BE2C (cell line): ENCODE measurements around the gene PDZD8.

ENCODE experiments used
- DNase-seq: peaks from one replicate; pipeline ENCODE4 v3.0.0-alpha.2; 2020
- H3K27me3 ChIP-seq: fragments of 250-450 bp; sonication (Bioruptor Pico); 2 replicates; pipeline ENCODE4 v1.5.1; 2020; ENCODE audit warnings: mild to moderate bottlenecking
- H3K36me3 ChIP-seq: fragments of 250-450 bp; sonication (Bioruptor Pico); 2 replicates; pipeline ENCODE4 v1.5.1; 2020; ENCODE audit warnings: mild to moderate bottlenecking
- H3K4me1 ChIP-seq: fragments of 250-450 bp; sonication (Bioruptor Pico); 2 replicates; pipeline ENCODE4 v1.5.1; 2020
- H3K4me3 ChIP-seq: 2 replicates; pipeline ENCODE4 v1.5.1; 2011; ENCODE audit warnings: low read depth, low read length
- H3K9me3 ChIP-seq: fragments of 250-450 bp; sonication (Bioruptor Pico); 2 replicates; pipeline ENCODE4 v1.5.1; 2020
- TF ChIP-seq, protein P1 (sequence below): IDR thresholded peaks from 2 replicates; pipeline ENCODE4 v1.5.1; 2012; ENCODE audit warnings: mild to moderate bottlenecking, low read depth, low read length

PDZD8 gene

DNA sequence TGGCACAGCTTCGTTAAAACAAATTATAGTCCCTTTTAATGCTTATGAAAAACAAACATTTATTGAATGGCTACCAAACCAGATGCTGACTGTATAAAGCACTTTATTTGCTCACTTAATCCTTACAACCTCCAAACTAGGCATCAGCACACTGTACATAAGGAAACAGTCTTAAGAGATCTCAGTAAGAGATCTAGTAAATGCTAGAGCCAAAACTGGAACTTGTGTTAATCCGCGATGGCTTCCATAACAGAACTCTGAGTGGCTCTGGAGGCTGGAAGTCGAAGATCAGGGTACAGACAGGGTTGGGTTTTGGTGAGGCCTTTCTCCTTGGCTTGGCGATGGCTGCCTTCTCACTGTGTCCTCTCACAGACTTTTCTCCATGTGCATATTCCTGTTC, 27.0 kb downstream of the PDZD8 start:
- no peaks in the 10 kb centered on the region for H3K27me3 ChIP-seq
- no peak for DNase-seq
- H3K9me3 ChIP-seq = no peaks in the 10 kb centered on the region
- H3K36me3 ChIP-seq = no peaks in the 10 kb centered on the region
- no peak overlapping the region for H3K4me3 ChIP-seq
- no peaks in the 10 kb centered on the region; the same call in 1 of the 2 replicates for H3K4me1 ChIP-seq
- TF ChIP-seq, protein P1, sequence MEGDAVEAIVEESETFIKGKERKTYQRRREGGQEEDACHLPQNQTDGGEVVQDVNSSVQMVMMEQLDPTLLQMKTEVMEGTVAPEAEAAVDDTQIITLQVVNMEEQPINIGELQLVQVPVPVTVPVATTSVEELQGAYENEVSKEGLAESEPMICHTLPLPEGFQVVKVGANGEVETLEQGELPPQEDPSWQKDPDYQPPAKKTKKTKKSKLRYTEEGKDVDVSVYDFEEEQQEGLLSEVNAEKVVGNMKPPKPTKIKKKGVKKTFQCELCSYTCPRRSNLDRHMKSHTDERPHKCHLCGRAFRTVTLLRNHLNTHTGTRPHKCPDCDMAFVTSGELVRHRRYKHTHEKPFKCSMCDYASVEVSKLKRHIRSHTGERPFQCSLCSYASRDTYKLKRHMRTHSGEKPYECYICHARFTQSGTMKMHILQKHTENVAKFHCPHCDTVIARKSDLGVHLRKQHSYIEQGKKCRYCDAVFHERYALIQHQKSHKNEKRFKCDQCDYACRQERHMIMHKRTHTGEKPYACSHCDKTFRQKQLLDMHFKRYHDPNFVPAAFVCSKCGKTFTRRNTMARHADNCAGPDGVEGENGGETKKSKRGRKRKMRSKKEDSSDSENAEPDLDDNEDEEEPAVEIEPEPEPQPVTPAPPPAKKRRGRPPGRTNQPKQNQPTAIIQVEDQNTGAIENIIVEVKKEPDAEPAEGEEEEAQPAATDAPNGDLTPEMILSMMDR = no peak

DNA sequence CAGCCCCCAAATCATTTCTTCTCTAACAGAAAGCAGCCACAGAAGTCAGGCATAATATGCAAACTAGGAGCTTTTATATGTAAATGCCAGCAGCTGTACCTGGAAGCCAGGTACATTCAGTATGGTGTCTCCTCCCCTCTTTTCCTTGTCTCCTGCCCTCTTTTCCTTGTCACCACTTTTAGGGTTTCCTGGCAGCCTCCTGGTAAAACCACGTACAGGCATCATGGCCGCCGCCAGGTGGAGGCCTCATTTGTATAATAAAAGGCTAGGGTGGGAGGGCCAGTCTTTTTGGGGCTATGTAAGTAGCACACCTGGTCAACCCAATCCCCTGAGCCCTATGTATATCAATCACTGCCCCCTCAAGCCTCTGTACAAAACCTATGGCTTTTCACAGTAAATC, 28.7 kb downstream of the PDZD8 start:
- DNase-seq = no peak
- H3K36me3 ChIP-seq = no peaks in the 10 kb centered on the region

DNA sequence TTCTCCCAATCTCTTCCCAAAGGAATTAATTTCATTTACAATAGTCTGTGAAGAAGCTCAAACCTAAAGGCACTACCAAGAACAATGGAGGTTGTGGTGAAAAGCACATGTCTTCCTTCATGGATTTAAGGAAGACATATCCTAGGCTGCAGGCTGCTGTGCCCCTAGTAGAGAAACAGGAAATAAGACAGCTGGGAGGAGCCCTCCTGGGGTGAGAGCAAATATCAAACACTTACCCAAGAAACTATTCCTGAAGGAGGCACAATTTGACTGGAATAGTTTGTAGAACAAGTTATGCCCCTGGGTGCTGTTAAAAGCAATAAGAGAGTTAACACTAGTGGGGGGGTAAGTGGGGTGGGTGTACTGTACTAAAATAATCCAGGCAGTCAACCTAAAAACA, 30.1 kb downstream of the PDZD8 start:
- Histone ChIP-seq H3K4me1 (no peaks in the 10 kb centered on the region; the same call in 1 of the 2 replicates), H3K9me3 (no peaks in the 10 kb centered on the region), H3K36me3 (no peaks in the 10 kb centered on the region), H3K4me3 (no peak overlapping the region), H3K27me3 (no peaks in the 10 kb centered on the region)
- DNase-seq = no peak
- TF ChIP-seq, protein P1 = no peak

More for the DNA sequence above, 28.7 kb downstream of the PDZD8 start:
- TF ChIP-seq, protein P1 = no peak
- no peak overlapping the region for H3K4me3 ChIP-seq
- H3K27me3 ChIP-seq = no peaks in the 10 kb centered on the region
- no peaks in the 10 kb centered on the region for H3K9me3 ChIP-seq
- H3K4me1 ChIP-seq = no peaks in the 10 kb centered on the region; the same call in 1 of the 2 replicates

DNA sequence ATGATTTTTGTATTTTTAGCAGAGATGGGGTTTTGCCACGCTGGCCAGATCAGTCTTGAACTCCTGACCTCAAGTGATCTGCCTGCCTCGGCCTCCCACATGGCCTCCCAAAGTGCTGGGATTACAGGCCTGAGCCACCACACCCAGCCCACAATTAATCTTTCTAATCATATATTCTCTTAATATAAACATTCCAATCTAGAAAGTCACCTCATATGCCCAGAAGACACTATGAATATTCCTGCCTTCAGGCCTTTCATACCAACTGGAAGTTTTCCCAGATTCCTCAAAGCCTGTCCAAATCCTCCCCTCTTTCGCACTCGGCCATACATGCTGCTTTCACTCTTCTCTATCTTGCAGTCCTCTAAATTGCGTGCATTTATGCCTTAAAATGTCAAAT, 32.6 kb downstream of the PDZD8 start:
- TF ChIP-seq, protein P1 = no peak
- H3K9me3 ChIP-seq = no peaks in the 10 kb centered on the region
- no peak overlapping the region for H3K4me3 ChIP-seq
- no peaks in the 10 kb centered on the region for H3K27me3 ChIP-seq
- no peaks in the 10 kb centered on the region for H3K4me1 ChIP-seq
- H3K36me3 ChIP-seq = no peaks in the 10 kb centered on the region
- DNase-seq = no peak

DNA sequence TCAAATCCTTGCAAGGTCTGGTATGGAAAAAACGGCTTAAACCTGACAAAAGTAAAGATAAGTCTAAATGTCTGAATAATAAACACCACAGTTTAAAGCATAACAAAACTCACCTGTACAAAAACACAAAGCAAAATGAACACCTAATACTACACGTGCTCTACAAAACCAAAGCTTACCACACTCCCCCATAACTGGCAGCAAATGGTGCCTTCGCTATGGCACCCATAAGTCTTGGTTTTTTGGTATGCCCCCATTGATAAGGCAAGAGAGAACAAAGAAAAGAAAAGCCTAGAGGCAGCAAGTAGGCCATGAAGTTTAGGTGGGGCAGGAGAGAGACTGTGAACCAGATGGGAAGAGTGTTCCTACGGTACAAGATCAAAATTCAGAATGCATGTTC, 34.2 kb downstream of the PDZD8 start:
- no peak overlapping the region for H3K4me3 ChIP-seq
- H3K27me3 ChIP-seq = no peaks in the 10 kb centered on the region
- no peak for DNase-seq
- TF ChIP-seq, protein P1 = no peak
- H3K36me3 ChIP-seq = no peaks in the 10 kb centered on the region
- H3K4me1 ChIP-seq = no peaks in the 10 kb centered on the region
- no peaks in the 10 kb centered on the region for H3K9me3 ChIP-seq

DNA sequence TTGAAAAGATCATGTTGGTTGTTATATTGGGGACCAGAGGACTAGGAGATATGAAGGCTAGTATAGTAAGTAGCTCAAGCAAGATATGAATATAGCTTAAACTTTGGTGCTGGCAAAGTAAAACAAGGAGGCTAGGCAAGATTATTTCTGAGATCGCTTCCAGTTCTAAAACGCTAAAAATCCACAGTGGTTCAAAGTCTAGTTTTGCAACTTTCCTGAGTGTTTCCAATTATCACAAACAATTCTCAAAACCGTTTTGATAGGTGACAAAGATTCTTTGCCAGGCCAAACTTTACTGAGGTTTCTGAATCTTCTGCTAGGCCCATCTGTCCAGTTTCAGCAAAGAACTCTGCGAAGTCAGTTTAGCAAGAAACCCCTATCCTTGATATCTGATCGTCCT, 35.3 kb downstream of the PDZD8 start:
- H3K27me3 ChIP-seq = no peaks in the 10 kb centered on the region
- H3K36me3 ChIP-seq = no peaks in the 10 kb centered on the region
- no peaks in the 10 kb centered on the region for H3K4me1 ChIP-seq
- DNase-seq = no peak
- H3K4me3 ChIP-seq = no peak overlapping the region
- H3K9me3 ChIP-seq = no peaks in the 10 kb centered on the region
- TF ChIP-seq, protein P1 = no peak
